IgD-negative memory B cell (primary cell): ENCODE measurements around the gene BCL2L1. TPM values are rescaled to one million over a fixed set of nuclear protein-coding genes. Genes with fewer than 3 reads are reported as not detected.

Experiments used
- H3K27ac Mint-ChIP-seq, 3 donors: one replicate each; pipeline ENCODE4 v1.8.0; 2020 to 2022; ENCODE audit warnings: mild to moderate bottlenecking in 3 of 3, mixed read lengths in 3 of 3, moderate library complexity in 1 of 3
- H3K27me3 Mint-ChIP-seq: one replicate; pipeline ENCODE4 v1.8.0; 2021; ENCODE audit warnings: mixed read lengths
- H3K36me3 Mint-ChIP-seq: one replicate; pipeline ENCODE4 v1.8.0; 2020; ENCODE audit warnings: mild to moderate bottlenecking, mixed read lengths
- H3K4me1 Mint-ChIP-seq, 3 donors: one replicate each; pipeline ENCODE4 v1.8.0; 2020 to 2022; ENCODE audit warnings: mixed read lengths in 3 of 3, mild to moderate bottlenecking in 1 of 3
- H3K4me3 Mint-ChIP-seq, 4 donors: one replicate each; pipeline ENCODE4 v1.8.0; 2020 to 2022; ENCODE audit warnings: mild to moderate bottlenecking in 4 of 4, mixed read lengths in 4 of 4, moderate library complexity in 3 of 4
- H3K9me3 Mint-ChIP-seq, 3 donors: one replicate each; pipeline ENCODE4 v1.8.0; 2020 to 2021; ENCODE audit warnings: mixed read lengths in 3 of 3, mild to moderate bottlenecking in 1 of 3
- polyA plus RNA-seq: library from polyadenylated mRNA; unstranded; fragments of 300-500 nt; fragmentation: Illumina TruSeq; gene quantifications from one replicate; pipeline ENCODE4 v1.2.3, GENCODE V29; 2021

The BCL2L1 gene
- polyA plus RNA-seq, 1 donor from 2014 or later, result 9.8 TPM

GRCh38 chr20:31746068-31746878, 23.6 kb upstream of the BCL2L1 start:
- no peaks in the 10 kb centered on the region for H3K9me3 Mint-ChIP-seq
- H3K27me3 Mint-ChIP-seq, result no peaks in the 10 kb centered on the region
- H3K27ac Mint-ChIP-seq, result no peak overlapping the region
- H3K4me1 Mint-ChIP-seq, result peaks cover 1 to 5% (median 2%) of the 10 kb centered on the region in 3 donors
- H3K4me3 Mint-ChIP-seq, result no peak overlapping the region
- H3K36me3 Mint-ChIP-seq, result peaks cover 1% of the 10 kb centered on the region

DNA sequence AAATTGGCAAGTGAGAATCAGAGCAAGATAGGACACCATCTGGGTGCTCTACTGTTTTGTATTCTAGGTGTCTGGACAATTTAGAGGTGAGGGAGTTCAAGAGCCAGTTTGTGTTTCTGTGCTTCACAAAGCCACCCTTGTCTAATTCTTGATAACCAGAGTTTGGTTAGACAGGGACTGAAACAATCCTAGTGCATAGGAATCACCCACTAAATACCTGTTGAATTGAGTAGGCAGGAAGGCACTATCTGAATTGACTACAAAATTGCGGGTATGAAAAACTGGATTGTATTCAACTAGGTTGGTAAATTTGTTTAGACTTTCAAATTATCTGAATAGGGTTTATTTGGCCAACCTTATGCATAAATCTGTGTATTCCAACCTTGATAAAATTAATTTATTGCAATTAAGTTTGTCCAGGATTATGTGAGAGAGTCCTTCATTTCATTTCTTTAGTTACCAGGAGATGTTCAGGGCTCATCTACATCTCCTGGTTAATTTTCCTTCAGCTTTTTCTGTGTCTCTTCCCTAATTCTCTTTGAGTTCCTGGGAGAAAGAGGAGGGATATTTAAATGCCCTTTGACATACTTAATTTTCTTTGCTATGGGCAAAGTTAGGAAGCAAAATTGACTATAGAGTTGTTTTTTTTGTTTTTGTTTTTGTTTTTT, 18.1 kb upstream of the BCL2L1 start:
- Mint-ChIP-seq H3K9me3 (no peaks in the 10 kb centered on the region), H3K27me3 (no peaks in the 10 kb centered on the region), H3K36me3 (peaks cover 1% of the 10 kb centered on the region), H3K4me3 (no peak overlapping the region), H3K27ac (no peak overlapping the region), H3K4me1 (peaks cover 0 to 1% (median 0%) of the 10 kb centered on the region in 3 donors)

DNA sequence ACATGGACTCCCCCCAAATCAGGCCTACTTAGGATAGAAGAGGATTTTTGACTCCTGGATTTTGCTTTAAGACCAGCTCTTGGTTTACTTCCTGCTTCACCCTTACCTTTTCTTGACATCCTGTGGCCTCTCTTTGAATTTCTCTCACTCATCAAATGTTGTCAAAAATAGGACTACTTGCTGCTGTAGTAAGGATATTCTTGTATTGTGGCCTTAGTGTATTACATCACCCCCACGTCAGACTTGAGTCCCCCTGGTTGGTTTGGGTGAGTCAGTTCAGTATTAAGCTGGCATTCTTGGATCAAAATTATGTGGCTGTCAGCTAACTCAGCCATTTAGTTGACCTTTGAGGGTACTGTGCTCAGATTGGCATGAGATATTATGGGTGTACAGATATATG, 17.5 kb upstream of the BCL2L1 start:
- no peaks in the 10 kb centered on the region for H3K4me1 Mint-ChIP-seq
- no peak overlapping the region for H3K4me3 Mint-ChIP-seq
- no peaks in the 10 kb centered on the region for H3K27me3 Mint-ChIP-seq
- H3K36me3 Mint-ChIP-seq, result peaks cover 1% of the 10 kb centered on the region
- H3K27ac Mint-ChIP-seq, result no peak overlapping the region
- no peaks in the 10 kb centered on the region for H3K9me3 Mint-ChIP-seq

- H3K4me1 Mint-ChIP-seq, result no peaks in the 10 kb centered on the region
- no peak overlapping the region for H3K4me3 Mint-ChIP-seq
- peaks cover 1% of the 10 kb centered on the region for H3K36me3 Mint-ChIP-seq
- no peaks in the 10 kb centered on the region for H3K9me3 Mint-ChIP-seq
- no peak overlapping the region for H3K27ac Mint-ChIP-seq
- H3K27me3 Mint-ChIP-seq, result no peaks in the 10 kb centered on the region
These were observed 16.9 kb upstream of the BCL2L1 start for GRCh38 chr20:31739550-31739977.

DNA sequence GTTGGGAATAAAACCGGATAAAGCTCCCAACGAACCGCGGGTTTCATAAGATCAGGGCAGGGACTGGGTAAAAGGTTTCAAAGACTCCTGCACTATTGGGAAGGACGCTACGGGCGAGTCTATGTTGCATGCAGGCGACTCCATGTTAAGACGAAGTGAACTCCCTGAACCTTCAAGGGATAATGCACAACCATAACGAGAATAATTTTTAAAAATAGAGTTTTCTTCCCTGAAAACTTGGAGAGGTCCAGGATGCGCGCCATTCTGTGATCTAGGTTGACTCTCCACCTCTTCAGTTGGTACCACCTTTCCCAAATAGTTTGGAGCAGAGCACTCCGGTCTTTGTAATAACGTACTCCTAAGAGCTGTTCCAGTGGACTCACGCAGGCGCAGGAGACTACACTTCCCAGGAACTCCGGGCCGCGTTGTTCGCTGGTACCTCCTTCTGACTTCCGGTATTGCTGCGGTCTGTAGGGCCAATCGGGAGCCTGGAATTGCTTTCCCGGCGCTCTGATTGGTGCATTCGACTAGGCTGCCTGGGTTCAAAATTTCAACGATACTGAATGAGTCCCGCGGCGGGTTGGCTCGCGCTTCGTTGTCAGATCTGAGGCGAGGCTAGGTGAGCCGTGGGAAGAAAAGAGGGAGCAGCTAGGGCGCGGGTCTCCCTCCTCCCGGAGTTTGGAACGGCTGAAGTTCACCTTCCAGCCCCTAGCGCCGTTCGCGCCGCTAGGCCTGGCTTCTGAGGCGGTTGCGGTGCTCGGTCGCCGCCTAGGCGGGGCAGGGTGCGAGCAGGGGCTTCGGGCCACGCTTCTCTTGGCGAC, 16.3 kb upstream of the BCL2L1 start, which contains the start of gene TPX2:
Gene TPX2, plus strand, starts transcription at position 562 of the 821 bp plus-strand sequence. CDS start 18,187 bp downstream, outside the sequence.
- H3K9me3 Mint-ChIP-seq, result no peaks in the 10 kb centered on the region
- no peak within 1 kb of the TSS for H3K27ac Mint-ChIP-seq
- peaks cover 1% of the 10 kb centered on the region for H3K36me3 Mint-ChIP-seq
- H3K27me3 Mint-ChIP-seq, result no peaks in the 10 kb centered on the region
- no peaks in the 10 kb centered on the region for H3K4me1 Mint-ChIP-seq
- H3K4me3 Mint-ChIP-seq, result no peak within 1 kb of the TSS

- peaks cover 1% of the 10 kb centered on the region for H3K36me3 Mint-ChIP-seq
- no peak overlapping the region for H3K4me3 Mint-ChIP-seq
- no peaks in the 10 kb centered on the region for H3K27me3 Mint-ChIP-seq
- H3K27ac Mint-ChIP-seq, result no peak overlapping the region
- no peaks in the 10 kb centered on the region for H3K9me3 Mint-ChIP-seq
- peaks cover 0 to 2% (median 0%) of the 10 kb centered on the region in 3 donors for H3K4me1 Mint-ChIP-seq
These were observed 8.7 kb upstream of the BCL2L1 start for GRCh38 chr20:31731321-31731717.

DNA sequence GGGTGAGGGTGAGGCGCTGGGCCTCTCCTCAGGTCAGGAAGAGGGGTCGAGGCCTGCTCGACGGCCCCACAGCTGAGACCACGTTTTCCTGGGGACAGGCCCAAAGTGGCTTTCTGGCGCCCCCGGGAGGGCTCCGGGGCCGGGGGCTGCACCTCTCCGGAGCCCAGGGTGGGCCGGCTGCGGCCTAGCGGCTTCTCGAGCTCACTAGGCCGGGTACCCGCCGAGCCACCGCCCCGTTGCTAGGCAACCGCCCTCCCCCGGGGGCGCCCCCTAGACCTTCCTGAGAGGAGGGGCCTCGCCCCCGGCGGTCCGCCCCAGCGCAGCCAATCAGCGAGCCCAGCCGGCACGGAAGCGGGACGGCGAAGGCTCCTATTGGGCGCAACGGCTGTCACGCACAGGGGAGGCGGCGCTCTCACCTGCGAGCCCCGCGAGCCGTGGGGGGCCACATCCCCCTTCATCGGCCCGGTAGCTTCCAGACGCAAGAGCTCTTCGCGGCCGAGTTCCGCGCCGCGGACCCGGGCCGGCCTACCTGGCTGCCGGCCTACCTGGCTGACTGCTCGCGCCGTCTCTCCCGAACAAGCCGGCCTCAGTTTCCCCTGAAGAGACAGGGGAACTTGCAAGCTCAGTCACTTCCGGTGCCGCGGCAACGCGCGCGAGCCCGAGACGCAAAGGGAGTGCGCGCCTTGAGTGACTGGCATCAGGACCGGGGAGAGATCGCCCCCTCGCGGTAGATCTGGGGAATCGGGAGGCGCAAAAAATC, 831 bp upstream of the BCL2L1 start:
- Mint-ChIP-seq H3K4me3 (peak overlapping the region; percentile 71 to 98 (median 92)), H3K9me3 (no peaks in the 10 kb centered on the region), H3K4me1 (peaks cover 35 to 45% (median 38%) of the 10 kb centered on the region in 3 donors), H3K27ac (peak overlapping the region; percentile 46 to 97 (median 63)), H3K36me3 (peaks cover 5% of the 10 kb centered on the region), H3K27me3 (no peaks in the 10 kb centered on the region)

DNA sequence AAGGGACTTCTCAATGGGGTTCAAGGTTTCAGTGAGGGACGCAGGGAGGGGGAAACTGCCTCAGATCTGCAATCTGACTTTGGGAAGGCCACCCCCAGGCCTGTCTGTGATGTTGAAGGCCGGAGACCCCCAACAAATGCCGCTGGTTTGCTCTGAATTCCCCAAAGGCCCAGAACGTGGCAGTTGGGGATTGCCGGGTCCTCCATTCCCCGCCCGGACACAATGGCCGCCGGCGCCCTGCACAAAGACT, 326 bp upstream of the BCL2L1 start:
- H3K27ac Mint-ChIP-seq, result peak overlapping the region; percentile 46 to 94 (median 63)
- H3K4me1 Mint-ChIP-seq, result peaks cover 37 to 45% (median 39%) of the 10 kb centered on the region in 3 donors
- H3K9me3 Mint-ChIP-seq, result no peaks in the 10 kb centered on the region
- H3K36me3 Mint-ChIP-seq, result peaks cover 5% of the 10 kb centered on the region
- H3K27me3 Mint-ChIP-seq, result no peaks in the 10 kb centered on the region
- peak overlapping the region; percentile 71 to 98 (median 92) for H3K4me3 Mint-ChIP-seq

DNA sequence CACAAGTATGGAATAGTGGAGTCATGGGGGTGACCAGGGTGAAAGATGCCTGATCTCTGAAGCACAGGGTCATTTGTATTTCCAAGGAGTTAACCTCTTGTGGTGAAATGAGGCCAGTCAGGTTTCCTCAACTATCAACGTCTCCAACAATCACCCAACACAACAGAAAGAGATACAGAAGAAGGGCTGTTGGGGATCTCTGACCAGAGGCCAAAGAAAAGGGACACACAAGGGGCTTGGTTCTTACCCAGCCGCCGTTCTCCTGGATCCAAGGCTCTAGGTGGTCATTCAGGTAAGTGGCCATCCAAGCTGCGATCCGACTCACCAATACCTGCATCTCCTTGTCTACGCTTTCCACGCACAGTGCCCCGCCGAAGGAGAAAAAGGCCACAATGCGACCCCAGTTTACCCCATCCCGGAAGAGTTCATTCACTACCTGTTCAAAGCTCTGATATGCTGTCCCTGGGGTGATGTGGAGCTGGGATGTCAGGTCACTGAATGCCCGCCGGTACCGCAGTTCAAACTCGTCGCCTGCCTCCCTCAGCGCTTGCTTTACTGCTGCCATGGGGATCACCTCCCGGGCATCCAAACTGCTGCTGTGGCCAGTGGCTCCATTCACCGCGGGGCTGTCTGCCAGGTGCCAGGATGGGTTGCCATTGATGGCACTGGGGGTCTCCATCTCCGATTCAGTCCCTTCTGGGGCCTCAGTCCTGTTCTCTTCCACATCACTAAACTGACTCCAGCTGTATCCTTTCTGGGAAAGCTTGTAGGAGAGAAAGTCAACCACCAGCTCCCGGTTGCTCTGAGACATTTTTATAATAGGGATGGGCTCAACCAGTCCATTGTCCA, 1.0 kb downstream of the BCL2L1 start:
- Mint-ChIP-seq H3K9me3 (no peaks in the 10 kb centered on the region), H3K27me3 (no peaks in the 10 kb centered on the region), H3K27ac (peak overlapping the region; percentile 46 to 94 (median 63)), H3K4me3 (peak overlapping the region; percentile 71 to 98 (median 92)), H3K36me3 (peaks cover 5% of the 10 kb centered on the region), H3K4me1 (peaks cover 48 to 55% (median 53%) of the 10 kb centered on the region in 3 donors)

DNA sequence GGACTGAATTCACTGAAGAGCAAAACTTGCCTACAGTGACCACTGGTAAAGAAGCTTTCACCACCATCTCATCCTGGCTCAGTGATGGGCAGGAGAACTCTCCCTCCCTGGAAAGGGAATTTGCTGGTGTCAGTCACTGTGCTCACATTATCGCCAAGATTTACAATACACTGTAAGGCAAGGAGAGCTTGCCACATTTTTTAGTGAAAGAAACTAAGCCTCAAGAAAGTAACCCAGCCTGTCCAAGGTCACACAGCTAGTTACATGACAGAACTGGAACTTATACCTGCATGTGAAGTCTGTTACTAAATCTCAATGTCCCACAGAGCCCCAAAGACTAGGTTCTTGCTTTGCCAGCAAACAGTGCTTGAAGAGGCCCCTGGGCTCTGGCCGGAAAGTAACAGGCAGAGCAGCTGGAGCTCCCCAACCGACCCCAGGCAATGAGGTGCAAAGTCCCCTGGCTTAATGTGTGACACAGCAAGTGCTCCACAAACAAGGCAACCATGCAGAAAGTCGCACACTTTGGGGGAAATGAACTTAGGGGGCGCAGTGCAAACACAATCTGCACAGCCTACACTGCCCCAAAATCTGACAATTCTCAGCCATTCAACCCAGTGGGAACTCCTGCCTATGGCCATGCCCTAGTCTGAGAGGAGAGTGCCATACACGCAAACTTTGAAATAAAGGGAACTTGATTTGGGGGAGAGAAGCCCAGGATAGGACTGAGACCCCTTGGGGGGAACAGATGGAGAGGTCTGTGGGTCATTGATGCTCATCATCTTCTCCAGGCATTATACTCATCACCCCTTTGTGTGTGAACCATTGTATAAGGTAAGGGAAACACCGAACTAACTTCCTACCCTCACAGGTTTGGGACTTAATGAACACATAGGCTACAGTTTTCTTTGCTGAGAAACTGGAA, 1.9 kb downstream of the BCL2L1 start:
- Mint-ChIP-seq H3K36me3 (peaks cover 5% of the 10 kb centered on the region), H3K4me3 (peak overlapping the region; percentile 71 to 98 (median 92)), H3K4me1 (peaks cover 52 to 58% (median 55%) of the 10 kb centered on the region in 3 donors), H3K27me3 (no peaks in the 10 kb centered on the region), H3K27ac (peak overlapping the region; percentile 46 to 91 (median 63)), H3K9me3 (no peaks in the 10 kb centered on the region)

DNA sequence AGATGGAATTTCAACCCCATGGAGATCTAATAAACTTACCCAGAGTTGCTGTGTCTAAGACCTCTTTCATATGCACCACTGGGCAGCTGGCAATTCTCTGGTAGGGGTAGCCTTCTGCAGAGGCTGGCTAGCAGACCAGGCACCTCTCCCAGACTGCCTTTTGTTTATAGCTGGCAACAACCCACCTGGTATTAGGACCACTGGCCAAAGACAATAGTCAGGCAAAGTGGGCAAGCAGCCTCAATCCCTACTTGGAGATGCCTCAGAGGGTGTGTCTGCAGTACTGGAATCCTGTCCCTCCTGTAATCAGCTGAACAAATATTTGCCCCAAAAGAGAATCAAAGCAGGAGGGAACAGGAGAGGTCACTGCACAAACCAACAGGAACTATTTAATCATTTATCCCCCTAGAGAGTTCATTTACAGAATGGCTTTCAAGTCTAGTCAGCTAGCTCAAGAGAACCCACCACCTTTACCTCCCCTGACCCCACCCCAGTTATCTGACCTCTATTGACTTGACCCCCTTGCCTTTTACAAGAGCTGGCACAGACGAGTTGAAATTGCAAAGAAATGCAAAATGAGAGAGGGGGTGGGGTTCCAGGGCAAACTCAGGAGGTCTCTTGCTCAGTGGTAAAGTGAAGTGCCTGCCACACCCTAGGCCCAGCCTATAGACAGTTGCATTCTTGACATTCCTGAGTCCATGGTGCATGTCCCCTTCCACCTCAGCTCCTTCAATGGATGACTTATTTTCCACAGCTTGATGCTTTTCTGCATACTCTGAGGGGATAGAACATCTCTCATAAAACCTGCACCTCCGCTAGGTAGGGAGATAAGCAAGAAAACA, 2.8 kb downstream of the BCL2L1 start:
- Mint-ChIP-seq H3K9me3 (no peaks in the 10 kb centered on the region), H3K27me3 (no peaks in the 10 kb centered on the region), H3K27ac (peak overlapping the region in 2 of 3 donors; percentile 46 to 63), H3K4me3 (peak overlapping the region; percentile 10 to 98 (median 84)), H3K36me3 (peaks cover 7% of the 10 kb centered on the region), H3K4me1 (peaks cover 56 to 58% (median 57%) of the 10 kb centered on the region in 3 donors)

GRCh38 chr20:31718952-31719643, 3.6 kb downstream of the BCL2L1 start:
- no peaks in the 10 kb centered on the region for H3K9me3 Mint-ChIP-seq
- H3K36me3 Mint-ChIP-seq, result peaks cover 9% of the 10 kb centered on the region
- peak overlapping the region in 3 of 4 donors; percentile 71 to 98 (median 96) for H3K4me3 Mint-ChIP-seq
- no peaks in the 10 kb centered on the region for H3K27me3 Mint-ChIP-seq
- peak overlapping the region in 1 of 3 donors; percentile 7 for H3K27ac Mint-ChIP-seq
- H3K4me1 Mint-ChIP-seq, result peaks cover 56 to 60% (median 56%) of the 10 kb centered on the region in 3 donors
